Stimulated activated CD8-positive, alpha-beta memory T cell treated with anti-CD3 and anti-CD28 coated beads, Interleukin-7, amount 100 ng/mL, for 48 hours (primary cell): ENCODE measurements around the gene GC.
"Not testable (repeated sequence)": the region's sequence is repeated elsewhere in the genome, so short reads cannot be mapped to it uniquely, and the experiment has no call there.

Source experiments
- DNase-seq, 2 donors: peaks; one replicate each; pipeline ENCODE4 v3.0.0-alpha.2; 2020; ENCODE audit warnings: low read depth in 1 of 2; ENCODE audit errors: extremely low read depth in 1 of 2

GC gene

DNA sequence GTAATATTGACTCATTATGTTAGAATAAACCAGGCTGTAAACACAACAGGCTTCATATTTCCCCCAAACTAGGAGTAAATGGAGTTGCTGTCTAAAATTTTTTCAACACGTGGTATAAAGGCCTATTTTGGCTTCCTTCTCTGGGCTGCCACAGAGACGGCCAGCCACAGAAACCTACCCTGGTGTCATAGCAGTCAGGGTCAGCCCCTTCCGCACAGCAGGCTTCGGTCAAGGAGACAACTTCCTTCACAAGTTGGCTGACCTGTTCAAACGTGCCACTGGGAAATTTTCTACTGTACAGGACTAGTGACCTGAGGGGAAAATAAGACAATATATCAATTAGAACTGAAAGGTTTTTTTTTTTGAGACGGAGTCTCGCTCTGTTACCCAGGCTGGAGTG, 15.8 kb downstream of the GC start:
- no peak for DNase-seq

DNA sequence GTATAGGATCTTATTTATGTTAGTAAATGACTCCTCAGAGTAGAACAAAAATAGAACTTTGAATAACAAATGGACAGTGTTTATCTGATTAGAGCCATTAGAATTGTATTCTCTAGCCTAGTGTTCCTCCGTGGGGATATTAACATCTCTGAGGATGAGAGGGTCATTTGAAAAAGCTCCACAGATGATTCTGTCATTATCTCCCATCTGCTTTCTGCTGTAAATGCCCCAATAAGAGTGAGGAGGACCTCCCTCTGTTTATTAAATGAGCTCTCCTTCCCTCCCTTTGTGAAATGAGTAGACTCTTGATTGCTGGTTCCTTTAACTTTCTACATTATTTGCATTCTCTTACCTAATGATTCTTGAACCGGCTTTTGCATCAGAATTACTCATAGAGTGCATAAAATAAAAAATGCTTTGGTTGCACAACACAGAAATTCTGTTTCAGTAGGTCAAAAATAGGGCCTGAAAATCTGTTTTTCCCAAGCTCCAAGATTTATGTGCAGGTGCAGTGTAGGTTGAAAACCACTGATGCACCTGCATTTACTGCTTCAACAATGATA, 18.0 kb downstream of the GC start:
- no peak for DNase-seq

- no peak for DNase-seq
Measured at GRCh38 chr4:71765350-71765749, 18.5 kb downstream of the GC start.

DNA sequence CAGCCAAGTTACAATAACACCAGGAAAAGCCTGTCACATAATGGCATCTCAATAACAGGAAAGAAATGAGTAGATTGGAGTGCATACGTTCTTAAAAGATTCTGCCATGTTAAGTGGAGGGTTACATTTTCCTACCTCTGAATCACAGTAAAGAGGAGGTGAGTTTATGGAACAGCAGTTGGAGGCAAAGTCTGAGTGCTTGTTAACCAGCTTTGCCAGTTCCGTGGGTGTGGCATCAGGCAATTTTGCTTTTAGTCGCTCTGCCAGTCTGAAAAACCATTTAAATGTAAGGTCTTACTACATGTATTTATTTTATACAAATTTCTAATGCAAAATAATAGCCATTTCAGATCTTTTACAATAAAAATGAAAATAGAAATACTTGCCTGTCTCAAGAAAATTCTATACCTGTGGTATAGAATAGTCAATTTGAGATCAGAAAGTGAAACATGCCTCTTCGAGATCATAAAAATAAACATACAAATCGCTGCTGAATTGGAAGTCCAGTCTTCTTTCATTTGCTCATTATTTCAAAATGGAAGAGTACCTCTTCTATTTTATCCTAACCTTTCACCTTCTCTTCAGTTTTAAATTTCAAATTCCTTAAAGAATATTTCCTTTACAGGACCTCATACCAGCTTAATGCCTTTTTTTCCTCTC, 31.4 kb downstream of the GC start:
- DNase-seq: no peak

DNA sequence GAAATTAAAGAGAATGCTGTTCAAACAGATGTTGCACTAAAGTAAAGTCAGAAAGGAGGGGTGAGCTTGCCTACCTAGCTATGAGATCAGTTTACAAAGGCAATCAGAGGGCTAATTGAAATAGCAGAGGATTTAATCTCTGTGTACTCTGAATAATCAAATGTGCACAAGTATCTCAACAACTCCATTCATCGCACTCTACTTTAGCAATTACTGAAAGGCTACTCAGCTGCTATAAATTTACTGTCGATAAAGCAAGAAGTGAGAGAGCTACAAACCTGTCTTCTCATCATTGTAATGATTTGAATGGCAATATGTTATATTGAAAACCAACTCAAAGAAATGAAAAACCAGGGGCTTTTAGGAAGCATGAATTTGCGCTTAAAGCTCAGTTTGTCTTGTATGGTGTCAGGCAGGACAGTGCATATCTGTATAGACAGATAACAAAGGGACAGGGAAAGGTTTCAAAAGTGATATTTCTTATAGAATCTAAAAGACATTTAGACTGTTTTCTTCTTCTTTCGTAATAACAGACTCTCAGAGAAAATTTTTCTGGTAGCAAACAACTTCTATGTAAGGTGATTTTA, 34.8 kb downstream of the GC start:
- no peak for DNase-seq

DNA sequence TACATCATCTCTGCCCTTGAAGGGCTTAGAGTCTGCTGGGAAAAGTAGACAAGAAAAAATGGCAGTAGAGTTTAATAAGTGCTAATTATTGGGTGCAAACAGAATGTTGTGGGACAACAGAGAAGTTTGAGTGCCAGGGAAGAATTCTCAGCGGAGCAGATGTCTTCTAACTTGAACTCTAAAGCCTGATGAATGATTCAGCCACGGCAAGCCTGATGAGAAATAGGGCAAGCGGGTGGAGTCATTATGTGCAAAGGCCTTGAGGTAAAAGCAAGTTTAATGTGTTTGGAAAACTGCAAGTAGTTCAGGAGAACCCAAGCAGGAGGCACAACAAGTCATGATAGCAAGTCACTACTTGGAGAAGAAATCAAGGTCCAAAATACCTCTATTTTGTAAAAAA, 37.5 kb downstream of the GC start:
- DNase-seq: no peak

DNA sequence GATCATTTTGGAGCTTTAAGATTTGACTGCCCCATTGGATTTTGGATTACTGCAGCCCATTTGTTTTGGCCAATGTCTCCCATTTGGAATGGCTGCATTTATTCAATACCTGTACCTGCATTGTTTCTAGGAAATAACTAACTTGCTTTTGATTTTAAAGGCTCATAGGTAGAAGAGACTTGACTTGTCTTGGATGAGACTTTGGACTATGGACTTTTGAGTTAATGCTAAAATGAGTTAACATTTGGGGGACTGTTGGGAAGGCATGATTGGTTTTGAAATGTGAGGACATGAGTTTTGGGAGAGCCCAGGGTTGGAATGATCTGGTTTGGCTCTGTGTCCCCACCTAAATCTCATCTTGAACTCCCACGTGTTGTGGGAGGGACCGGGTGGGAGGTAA, 45.1 kb downstream of the GC start:
- DNase-seq: not testable (repeated sequence)

DNA sequence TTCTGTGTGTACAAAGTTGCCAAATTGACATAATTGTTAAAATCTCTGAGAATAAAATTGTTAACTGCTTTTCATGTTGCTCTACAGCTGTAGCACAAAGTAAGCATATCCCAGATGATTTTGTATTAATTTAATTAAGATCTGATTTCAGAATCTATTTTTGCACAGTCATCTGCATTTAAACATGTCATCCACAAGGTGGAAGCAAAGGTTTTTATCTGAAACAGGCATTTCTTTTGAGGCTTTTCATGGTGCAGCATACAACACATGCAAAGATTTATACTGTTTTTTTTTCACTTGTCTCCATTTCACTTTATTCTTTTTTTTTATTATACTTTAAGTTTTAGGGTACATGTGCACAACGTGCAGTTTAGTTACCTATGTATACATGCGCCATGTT, 51.2 kb downstream of the GC start:
- DNase-seq: no peak

DNA sequence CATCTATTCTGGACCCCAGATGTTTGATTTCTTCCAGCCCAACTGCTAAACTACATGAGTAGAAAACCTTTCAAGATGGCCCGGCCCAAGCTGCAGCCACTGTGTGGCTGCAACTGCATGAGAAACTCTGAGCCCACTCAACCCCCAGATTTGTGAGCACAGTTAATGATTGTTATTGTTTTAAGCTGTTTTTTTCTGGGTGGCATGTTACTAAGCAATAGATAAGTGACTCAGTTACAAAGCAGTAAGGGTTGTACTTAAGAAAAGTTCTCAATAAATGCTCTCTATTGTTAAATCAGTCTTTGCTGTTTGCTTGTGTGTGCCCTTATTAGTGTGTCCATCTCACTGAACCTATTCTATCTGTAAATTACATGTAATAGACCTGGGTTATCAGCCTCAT, 51.8 kb downstream of the GC start:
- no peak for DNase-seq

- no peak for DNase-seq
Measured at GRCh38 chr4:71729856-71730255, 54.0 kb downstream of the GC start.

DNA sequence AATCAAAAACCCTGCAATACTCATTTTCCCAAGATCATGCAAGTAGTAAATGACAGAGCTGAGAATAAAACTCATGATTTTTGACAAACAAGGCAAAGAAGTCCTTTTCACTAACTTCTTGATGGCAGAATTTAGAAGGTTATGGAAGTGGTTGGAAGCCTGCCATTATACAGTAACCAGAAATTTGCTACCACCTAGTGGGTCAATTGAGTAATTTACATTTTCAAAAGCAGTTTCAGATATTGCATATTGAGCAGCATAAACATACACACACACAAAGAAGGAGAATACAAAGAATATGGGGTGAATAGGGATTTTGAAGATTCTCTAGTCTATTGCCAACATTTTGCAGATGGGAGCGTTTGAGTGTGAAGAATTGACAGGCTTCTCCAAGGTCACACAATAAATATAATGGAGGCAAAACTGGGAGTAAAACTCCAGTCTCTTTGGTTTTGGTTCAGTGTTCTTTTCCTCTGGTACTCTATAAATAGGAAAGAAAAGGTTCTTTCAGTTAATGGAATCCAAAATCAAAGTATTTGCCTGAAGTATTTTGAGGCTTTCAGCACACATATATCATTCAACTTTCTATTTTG, 70.2 kb downstream of the GC start:
- DNase-seq: no peak

DNA sequence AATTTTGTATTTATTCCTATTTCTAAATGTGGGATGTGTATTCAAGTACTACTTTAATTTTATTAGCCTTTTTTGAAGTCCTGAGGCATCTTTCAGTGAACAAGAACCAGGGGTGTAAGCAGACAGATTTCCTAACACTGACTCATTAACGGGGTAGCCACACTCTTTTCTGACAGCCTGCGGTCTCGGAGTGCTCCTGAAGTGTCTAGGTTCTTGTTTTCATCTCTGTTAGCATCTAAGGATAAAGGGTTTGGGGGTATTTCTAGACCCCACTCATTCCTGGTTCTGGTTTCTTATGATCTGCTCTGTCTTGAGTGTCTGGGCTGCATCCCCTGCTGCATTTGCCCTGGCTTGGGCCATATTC, 71.9 kb downstream of the GC start:
- no peak for DNase-seq

DNA sequence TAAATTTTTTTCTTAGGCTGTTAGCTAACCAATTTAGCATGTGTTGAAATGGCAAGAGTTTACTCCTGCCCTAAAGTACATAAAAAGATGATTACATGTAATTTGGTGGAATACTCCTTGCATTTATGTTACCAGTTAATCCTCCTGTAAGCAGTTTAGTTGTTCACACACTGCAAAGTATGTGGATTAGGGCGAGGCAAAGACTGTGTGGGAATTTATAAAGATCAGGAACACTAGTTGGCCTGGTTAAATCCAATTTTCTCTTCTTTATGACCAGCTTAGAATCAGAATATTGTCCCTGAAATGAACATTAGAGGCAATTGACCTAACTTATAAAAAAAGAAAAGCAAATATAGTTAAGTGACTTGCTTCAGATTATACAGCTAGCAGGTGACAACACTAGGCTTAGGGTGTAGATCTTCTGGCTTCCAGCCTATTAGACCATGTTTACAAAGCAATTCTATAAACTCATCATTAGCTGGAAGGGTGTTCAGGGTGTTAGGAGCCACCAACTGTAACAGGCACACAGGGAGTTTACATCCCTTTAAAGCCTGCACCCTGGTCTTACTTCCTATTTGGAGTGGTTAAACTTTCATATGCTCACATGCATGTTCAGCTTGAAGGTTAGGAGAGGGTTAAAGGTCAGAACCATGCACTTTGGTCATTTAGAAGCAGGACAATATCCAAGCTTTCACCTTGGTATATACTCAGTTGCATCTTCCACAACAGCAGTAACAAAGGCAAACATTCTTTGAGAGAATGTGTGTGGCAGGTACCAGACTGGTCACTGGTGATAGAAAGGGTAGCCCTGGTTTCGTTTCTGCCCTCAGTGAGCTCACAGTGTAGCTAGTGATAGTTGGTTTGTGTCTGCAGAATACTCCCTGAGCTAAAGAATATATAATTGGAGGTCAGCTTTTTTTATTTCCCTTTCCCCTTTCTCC, 72.6 kb downstream of the GC start:
- no peak for DNase-seq

DNA sequence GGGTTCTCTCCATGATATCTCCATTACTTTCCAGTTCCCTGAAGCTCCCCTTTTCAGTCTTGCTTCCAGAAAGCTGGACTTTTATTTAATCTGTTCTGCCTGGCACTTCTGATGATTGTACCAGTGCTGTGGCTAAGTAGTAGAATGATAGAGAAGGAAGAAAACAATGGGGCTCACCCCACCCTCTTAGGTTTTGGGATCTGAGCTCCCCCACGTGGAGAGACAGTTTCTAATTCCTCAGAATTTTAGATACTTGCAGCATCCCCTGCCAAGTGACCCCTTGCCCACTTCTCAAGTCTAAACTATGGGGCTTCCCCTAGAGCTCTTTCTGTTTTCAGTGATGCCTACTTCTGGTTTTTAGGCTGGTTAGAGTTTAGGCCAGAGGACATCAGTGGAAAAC, 73.9 kb downstream of the GC start:
- DNase-seq: no peak

- DNase-seq: no peak
Measured at GRCh38 chr4:71698141-71698540, 85.7 kb downstream of the GC start.

DNA sequence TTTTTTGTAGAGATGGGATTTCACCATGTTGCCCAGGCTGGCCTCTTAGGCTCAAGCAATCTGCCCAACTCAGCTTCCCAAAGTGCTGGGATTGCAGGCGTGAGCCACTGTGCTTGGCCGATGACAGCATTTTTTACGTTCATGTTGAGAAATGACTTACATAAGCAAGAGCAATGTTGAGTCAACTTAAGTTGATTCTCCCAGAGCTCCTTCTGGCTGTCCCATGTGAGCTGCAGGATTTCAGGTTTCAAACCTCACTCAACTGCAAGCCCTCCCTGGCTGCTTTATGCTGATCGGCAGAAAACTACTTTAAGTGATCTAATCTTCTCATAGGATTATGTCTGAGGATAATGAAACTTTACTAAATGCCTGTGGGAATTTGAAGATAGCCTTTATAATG, 86.8 kb downstream of the GC start:
- DNase-seq: no peak

GRCh38 chr4:71694961-71695360, 88.9 kb downstream of the GC start:
- DNase-seq: no peak

- DNase-seq: no peak
Measured at GRCh38 chr4:71692963-71693362, 90.9 kb downstream of the GC start.

DNA sequence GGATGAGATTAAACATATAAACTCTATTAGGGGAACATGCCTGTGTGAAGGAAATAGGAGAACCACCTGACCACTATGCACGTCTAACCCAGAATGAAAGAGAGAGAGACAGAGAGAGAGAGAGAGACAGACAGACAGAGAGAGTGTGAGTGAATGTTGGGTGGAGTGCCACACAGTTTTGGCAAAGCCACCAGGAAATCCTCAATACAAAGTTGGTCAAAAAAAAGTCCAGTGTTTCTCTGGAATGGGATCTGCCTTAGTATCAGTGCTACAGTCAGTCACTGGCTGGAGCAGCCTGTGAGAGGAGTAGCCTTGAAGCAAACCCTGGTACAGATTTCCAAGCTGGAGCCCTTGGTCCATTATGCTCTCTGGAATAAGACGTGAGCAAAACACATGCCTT, 91.7 kb downstream of the GC start:
- no peak for DNase-seq
